ENCODE results near the gene ANKRD13D. TPM values are rescaled to one million over a fixed set of nuclear protein-coding genes. Genes with fewer than 3 reads are reported as not detected.

ANKRD13D gene
- total RNA-seq, 1 donor from 2014 or later, result 69.7 TPM

GRCh38 chr11:67344264-67344663 is 55.2 kb downstream of the ANKRD13D start:
- intact Hi-C loops (cut with DNase I), result no loop called here
- DNase-seq (ENCODE audit: low spot score) (no peak), ATAC-seq (no peak)

GRCh38 chr11:67345247-67345919 is 56.3 kb downstream of the ANKRD13D start:
- intact Hi-C loops (cut with DNase I), result no loop called here
- ATAC-seq (no peak), DNase-seq (ENCODE audit: low spot score) (no peak)

GRCh38 chr11:67345920-67346819 is 57.1 kb downstream of the ANKRD13D start:
- DNase-seq (ENCODE audit: low spot score), result no peak
- intact Hi-C loops (cut with DNase I), result no loop called here
- ATAC-seq, result no peak

GRCh38 chr11:67347964-67348749 is 59.1 kb downstream of the ANKRD13D start:
- ATAC-seq (no peak), DNase-seq (ENCODE audit: low spot score) (no peak)
- intact Hi-C loops (cut with DNase I), result no loop called here

- intact Hi-C loops (cut with DNase I), result no loop called here
- ATAC-seq (no peak), DNase-seq (ENCODE audit: low spot score) (no peak)
Measured at GRCh38 chr11:67349036-67349435, 59.9 kb downstream of the ANKRD13D start.

- intact Hi-C loops (cut with DNase I), result no loop called here
- ATAC-seq (no peak), DNase-seq (ENCODE audit: low spot score) (no peak)
Measured at GRCh38 chr11:67349457-67349856, 60.4 kb downstream of the ANKRD13D start.

- intact Hi-C loops (cut with DNase I), result no loop called here
Measured at GRCh38 chr11:67349928-67350465, 60.9 kb downstream of the ANKRD13D start.

GRCh38 chr11:67351275-67352005 is 62.3 kb downstream of the ANKRD13D start:
- peak; percentile 9 for ATAC-seq
- intact Hi-C loops (cut with DNase I), result no loop called here
- DNase-seq (ENCODE audit: low spot score), result peak; percentile 77

More at GRCh38 chr11:67349928-67350465, 60.9 kb downstream of the ANKRD13D start:
- DNase-seq (ENCODE audit: low spot score) (no peak), ATAC-seq (no peak)

Other genes with a start within 250 kb of the ANKRD13D start
- gene RHOD, start 232.5 kb upstream of the ANKRD13D start, total RNA-seq, result 10.3 TPM
- gene KDM2A, start 170.0 kb upstream of the ANKRD13D start, total RNA-seq, result 92.8 TPM
- gene GRK2, start 22.8 kb upstream of the ANKRD13D start, total RNA-seq, result 61.7 TPM
- 40.7 TPM for gene SSH3, start 14.2 kb downstream of the ANKRD13D start, total RNA-seq
- gene POLD4, start 64.2 kb downstream of the ANKRD13D start, total RNA-seq, result 43.5 TPM
- gene CLCF1, start 84.3 kb downstream of the ANKRD13D start, total RNA-seq, result 7.5 TPM
- 23.8 TPM for gene RAD9A, start 102.7 kb downstream of the ANKRD13D start, total RNA-seq
- 56.2 TPM for gene PPP1CA, start 112.6 kb downstream of the ANKRD13D start, total RNA-seq
- gene TBC1D10C, start 114.8 kb downstream of the ANKRD13D start, total RNA-seq, result 7.4 TPM
- gene CARNS1, start 126.4 kb downstream of the ANKRD13D start, total RNA-seq, result 8.4 TPM
- 30.8 TPM for gene RPS6KB2, start 139.2 kb downstream of the ANKRD13D start, total RNA-seq
- gene PTPRCAP, start 148.4 kb downstream of the ANKRD13D start, total RNA-seq, result 4.2 TPM
- 59.8 TPM for gene CORO1B, start 154.2 kb downstream of the ANKRD13D start, total RNA-seq
- not detected for gene GPR152, start 163.4 kb downstream of the ANKRD13D start, total RNA-seq
- 2.5 TPM for gene CABP4, start 166.1 kb downstream of the ANKRD13D start, total RNA-seq
- 49.9 TPM for gene TMEM134, start 179.9 kb downstream of the ANKRD13D start, total RNA-seq
- 72.0 TPM for gene AIP, start 193.7 kb downstream of the ANKRD13D start, total RNA-seq
- 80.0 TPM for gene PITPNM1, start 216.1 kb downstream of the ANKRD13D start, total RNA-seq
- 73.6 TPM for gene CDK2AP2, start 218.9 kb downstream of the ANKRD13D start, total RNA-seq
- gene CABP2, start 234.1 kb downstream of the ANKRD13D start, total RNA-seq, result not detected

Measured in sciatic nerve (tissue), 2 donors.